HEK293 (cell line): Measurements from ENCODE around the gene SEPTIN5.

Experiments
- CTCF ChIA-PET: fragments of 350-600 bp; formaldehyde crosslinking; extraction: SDS; loops from one replicate; lab custom pipeline; 2021; ENCODE audit warnings: antibody characterized with exemption; lab: Yijun Ruan, JAX
- POLR2A ChIA-PET: fragments of 300-600 bp; formaldehyde crosslinking; extraction: SDS; loops from one replicate; lab custom pipeline; 2020; ENCODE audit warnings: antibody characterized with exemption, inconsistent platforms; lab: Yijun Ruan, JAX
- H3K27ac ChIP-seq: fragments of 200-500 bp; sonication (Bioruptor generic); 2 replicates; pipeline ENCODE4 v1.5.1; 2014; ENCODE audit warnings: low read depth, low read length, control low read depth, inconsistent platforms; ENCODE audit errors: extremely low read depth
- H3K36me3 ChIP-seq, 2 experiments: fragments of 200-500 bp in 1 of 2; sonication (Bioruptor generic) in 1 of 2; 1 replicate in 1 of 2; 2 replicates in 1 of 2; pipeline ENCODE4 v1.5.1; 2014 to 2017; ENCODE audit warnings: inconsistent platforms in 2 of 2, low read length in 2 of 2; ENCODE audit not compliant: control insufficient read depth in 2 of 2, insufficient read depth in 1 of 2
- H3K4me1 ChIP-seq: fragments of 200-500 bp; sonication (Bioruptor generic); 2 replicates; pipeline ENCODE4 v1.5.1; 2014; ENCODE audit warnings: mild to moderate bottlenecking, low read length, inconsistent platforms; ENCODE audit not compliant: control insufficient read depth, insufficient read depth
- H3K4me3 ChIP-seq: 2 replicates; pipeline ENCODE4 v1.5.1; 2011; ENCODE audit warnings: low read depth, mild to moderate bottlenecking, control low read depth, low read length, moderate library complexity
- H3K9me3 ChIP-seq: fragments of 200-500 bp; sonication (Bioruptor generic); 2 replicates; pipeline ENCODE4 v1.5.1; 2014; ENCODE audit warnings: low read depth, low read length, inconsistent platforms; ENCODE audit not compliant: control insufficient read depth, insufficient read depth
- HOXD13 ChIP-seq: sonication (generic); formaldehyde crosslinking; IDR thresholded peaks from 2 replicates; pipeline ENCODE4 v1.8.0; 2022; ENCODE audit warnings: missing genetic modification reagents, borderline replicate concordance
- KLF1 ChIP-seq: fragments of 450-650 bp; formaldehyde crosslinking; IDR thresholded peaks from 2 replicates; pipeline ENCODE4 v1.5.1; 2016; ENCODE audit warnings: missing biosample characterization, missing genetic modification characterization
- MZF1 ChIP-seq: fragments of 450-650 bp; formaldehyde crosslinking; IDR thresholded peaks from 2 replicates; pipeline ENCODE4 v1.5.1; 2017; ENCODE audit warnings: missing biosample characterization, missing genetic modification characterization, borderline replicate concordance
- SCRT1 ChIP-seq: fragments of 450-650 bp; formaldehyde crosslinking; IDR thresholded peaks from 2 replicates; pipeline ENCODE4 v1.5.1; 2016; ENCODE audit warnings: missing biosample characterization, missing genetic modification characterization, borderline replicate concordance
- SCRT2 ChIP-seq: fragments of 450-650 bp; formaldehyde crosslinking; IDR thresholded peaks from 2 replicates; pipeline ENCODE4 v1.5.1; 2016; ENCODE audit warnings: missing biosample characterization, missing genetic modification characterization
- TRIM28 ChIP-seq: IDR thresholded peaks from 2 replicates; pipeline ENCODE4 v1.6.1; 2011; ENCODE audit warnings: low read length, control low read depth, borderline replicate concordance
- ZIC2 ChIP-seq: fragments of 450-650 bp; formaldehyde crosslinking; IDR thresholded peaks from 2 replicates; pipeline ENCODE4 v1.5.1; 2016; ENCODE audit warnings: missing biosample characterization, missing genetic modification characterization
- ZNF311 ChIP-seq: fragments of 450-650 bp; formaldehyde crosslinking; IDR thresholded peaks from 2 replicates; pipeline ENCODE4 v1.5.1; 2017; ENCODE audit warnings: missing biosample characterization, missing genetic modification characterization, borderline replicate concordance
- ZNF423 ChIP-seq: fragments of 450-650 bp; formaldehyde crosslinking; IDR thresholded peaks from 2 replicates; pipeline ENCODE4 v1.5.1; 2016; ENCODE audit warnings: missing biosample characterization, missing genetic modification characterization
- ZNF521 ChIP-seq: fragments of 450-650 bp; formaldehyde crosslinking; IDR thresholded peaks from 2 replicates; pipeline ENCODE4 v1.5.1; 2017; ENCODE audit warnings: missing biosample characterization, mild to moderate bottlenecking, missing genetic modification characterization
- ZNF529 ChIP-seq: fragments of 450-650 bp; formaldehyde crosslinking; IDR thresholded peaks from 2 replicates; pipeline ENCODE4 v1.5.1; 2017; ENCODE audit warnings: missing genetic modification characterization, missing biosample characterization; ENCODE audit not compliant: insufficient replicate concordance
- ZNF561 ChIP-seq: fragments of 450-650 bp; IDR thresholded peaks from 2 replicates; pipeline ENCODE4 v1.5.1; 2018; ENCODE audit warnings: missing biosample characterization, missing genetic modification characterization, borderline replicate concordance
- ZNF571 ChIP-seq: fragments of 450-650 bp; formaldehyde crosslinking; IDR thresholded peaks from 2 replicates; pipeline ENCODE4 v1.5.0; 2017; ENCODE audit warnings: missing biosample characterization, missing genetic modification characterization
- ZNF585B ChIP-seq: fragments of 450-650 bp; formaldehyde crosslinking; IDR thresholded peaks from 2 replicates; pipeline ENCODE4 v1.5.1; 2016; ENCODE audit warnings: missing biosample characterization, missing genetic modification characterization
- ZNF776 ChIP-seq: fragments of 450-650 bp; formaldehyde crosslinking; IDR thresholded peaks from 2 replicates; pipeline ENCODE4 v1.5.0; 2017; ENCODE audit warnings: missing biosample characterization, missing genetic modification characterization, borderline replicate concordance
- TF ChIP-seq, protein P1 (sequence below): fragments of 450-650 bp; IDR thresholded peaks from 2 replicates; pipeline ENCODE4 v1.5.1; 2018; ENCODE audit warnings: missing biosample characterization, missing genetic modification characterization

The SEPTIN5 gene

DNA sequence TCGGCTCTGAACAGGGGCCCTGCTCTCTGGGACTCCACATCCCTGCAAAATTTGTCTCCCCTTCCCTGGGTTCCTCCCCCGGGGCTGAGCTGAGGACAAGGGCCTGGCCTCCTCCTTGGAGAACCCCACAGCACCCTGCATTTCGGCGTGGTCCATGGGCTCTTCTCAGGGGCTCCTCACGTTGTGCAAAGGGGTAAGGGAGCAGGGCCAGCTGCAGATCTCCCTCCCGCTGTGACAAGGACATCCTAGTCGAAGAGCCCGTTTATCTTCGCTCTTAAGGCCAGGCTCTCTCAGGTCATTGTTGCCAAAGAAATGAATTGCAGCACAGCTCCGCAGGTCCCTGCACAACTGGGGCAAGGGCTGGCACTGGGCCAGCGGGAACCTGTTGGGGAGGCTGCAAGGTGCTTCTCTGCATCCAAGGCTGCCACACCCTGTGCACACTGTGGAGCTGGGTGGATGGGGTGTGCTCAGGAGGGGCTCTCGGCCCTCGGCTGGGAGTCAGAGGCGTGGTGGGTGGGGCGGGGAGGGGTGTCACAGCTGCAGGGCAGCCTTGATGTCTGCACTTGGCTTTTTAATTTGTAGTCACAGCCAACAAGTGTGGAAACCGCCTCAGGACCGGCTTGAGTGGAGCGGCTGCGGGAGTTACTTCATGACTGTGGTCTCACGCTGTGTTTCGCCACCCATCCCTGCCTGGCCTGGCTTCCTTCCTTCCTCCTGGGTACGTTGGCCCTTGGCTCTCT is 26.6 kb upstream of the SEPTIN5 start:
- no peaks in the 10 kb centered on the region for H3K9me3 ChIP-seq
- no peaks in the 10 kb centered on the region for H3K4me1 ChIP-seq
- CTCF ChIA-PET: interaction anchor here (3.4 kb wide), 1 partner anchor 9 kb away, joined by 21 read pairs; no protein-coding TSS in a partner anchor
- no peaks in the 10 kb centered on the region for H3K36me3 ChIP-seq
- TF ChIP-seq SCRT2 (tag by site-specific recombination) (peak; percentile 92), ZIC2 (tag by site-specific recombination) (peak; percentile 56), ZNF529 (no peak), SCRT1 (tag by site-specific recombination) (peak; percentile 67; the same call in 1 of the 2 replicates), KLF1 (tag by site-specific recombination) (peak; percentile 99)
- TF ChIP-seq, all 188 proteins: peak for 4
- H3K4me3 ChIP-seq: no peak overlapping the region
- no peak overlapping the region for H3K27ac ChIP-seq
- POLR2A ChIA-PET: no interaction called here

DNA sequence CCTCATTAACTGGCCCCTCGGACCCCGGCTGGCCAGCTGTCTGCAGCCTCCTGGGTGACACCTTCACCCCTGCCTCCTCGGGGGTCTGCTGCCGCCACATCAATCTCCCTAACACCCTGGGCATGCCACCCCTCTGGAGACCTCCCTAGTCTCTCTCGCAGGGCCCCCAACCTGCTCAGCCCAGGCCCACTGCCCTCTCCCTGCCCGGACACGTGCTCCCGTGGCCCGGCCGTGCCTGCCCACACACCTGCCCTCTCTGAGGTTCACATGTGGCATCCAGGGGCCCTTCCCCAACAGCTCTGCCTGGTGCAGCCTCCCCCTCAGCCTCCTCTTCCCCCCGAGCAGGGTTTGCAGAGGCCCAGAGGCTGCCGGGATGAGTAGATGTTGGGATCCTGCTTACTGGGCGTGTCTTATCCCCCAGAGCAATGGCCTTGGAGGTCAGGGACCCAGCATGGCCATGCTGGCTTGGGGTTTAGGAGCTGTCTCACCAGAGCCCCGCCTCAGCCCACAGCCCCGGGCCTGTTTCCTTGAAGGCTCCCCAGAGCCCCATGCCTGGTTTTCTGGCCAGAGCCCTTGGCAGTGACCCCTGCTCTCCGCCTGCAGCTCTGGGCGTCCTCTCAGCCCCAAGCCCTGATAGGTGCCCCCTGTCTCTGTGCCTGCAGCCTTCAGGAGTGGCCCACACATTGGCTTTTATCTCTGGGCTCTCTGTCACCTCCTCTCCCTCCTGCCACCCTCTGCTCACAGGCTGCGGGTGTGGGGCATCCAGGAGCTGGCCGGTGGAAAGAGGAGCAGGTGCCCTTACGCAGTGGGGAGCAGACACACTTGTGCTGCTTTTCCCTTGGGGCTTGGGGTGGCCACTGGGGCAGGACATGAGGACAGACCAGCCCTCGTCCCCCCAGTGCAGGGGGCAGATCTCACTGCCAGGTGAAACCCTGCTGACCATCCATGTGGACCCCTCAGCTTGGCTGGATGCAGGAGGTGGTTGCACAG is 25.7 kb upstream of the SEPTIN5 start:
- ChIA-PET CTCF (interaction anchor here (0.8 to 3.4 kb wide), 4 partner anchors 8 to 401 kb away, joined by 4 to 21 read pairs (median 6); no protein-coding TSS in a partner anchor), POLR2A (interaction anchor here (0.7 to 1.0 kb wide), 2 partner anchors 10 to 397 kb away, joined by 3 read pairs; partner anchors contain the start of gene CLTCL1)
- H3K4me1 ChIP-seq: no peaks in the 10 kb centered on the region
- no peaks in the 10 kb centered on the region for H3K9me3 ChIP-seq
- no peak overlapping the region for H3K27ac ChIP-seq
- no peaks in the 10 kb centered on the region for H3K36me3 ChIP-seq
- TF ChIP-seq ZNF561 (tag by site-specific recombination): no peak
- TF ChIP-seq MZF1: no peak
- TF ChIP-seq ZNF311 (tag by site-specific recombination): no peak
- H3K4me3 ChIP-seq: no peak overlapping the region

DNA sequence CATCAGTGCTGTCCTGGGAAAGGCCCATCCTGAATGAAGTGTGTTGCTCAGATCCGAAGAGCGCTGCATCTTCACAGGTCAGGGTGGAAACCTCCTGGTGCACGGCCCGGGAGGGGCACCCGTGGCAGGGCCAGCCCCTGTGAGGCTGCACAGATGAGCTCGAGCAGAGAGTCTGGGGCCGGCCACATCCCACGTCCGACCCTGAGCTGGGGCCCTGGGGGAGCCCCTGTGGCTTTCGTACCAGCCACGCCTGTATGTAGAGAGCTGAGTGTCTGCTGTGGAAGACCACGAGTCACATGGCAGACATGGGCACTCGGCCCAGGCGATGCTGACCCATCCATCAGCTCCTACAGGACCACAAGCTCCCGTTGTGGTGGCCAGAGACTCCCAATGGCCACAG is 24.9 kb upstream of the SEPTIN5 start:
- CTCF ChIA-PET: interaction anchor here (0.6 to 3.4 kb wide), 8 partner anchors 8 to 402 kb away, joined by 4 to 21 read pairs (median 5); no protein-coding TSS in a partner anchor
- Histone ChIP-seq H3K9me3 (no peaks in the 10 kb centered on the region), H3K36me3 (no peaks in the 10 kb centered on the region), H3K4me3 (no peak overlapping the region), H3K4me1 (no peaks in the 10 kb centered on the region), H3K27ac (no peak overlapping the region)
- TF ChIP-seq ZNF776 (tag by site-specific recombination): no peak
- no peak for TF ChIP-seq TRIM28
- no peak for TF ChIP-seq HOXD13 (CRISPR knock-in tag)
- TF ChIP-seq ZNF585B (tag by site-specific recombination): no peak
- TF ChIP-seq ZNF571 (tag by site-specific recombination): no peak
- TF ChIP-seq ZNF521: no peak
- TF ChIP-seq, protein P1, sequence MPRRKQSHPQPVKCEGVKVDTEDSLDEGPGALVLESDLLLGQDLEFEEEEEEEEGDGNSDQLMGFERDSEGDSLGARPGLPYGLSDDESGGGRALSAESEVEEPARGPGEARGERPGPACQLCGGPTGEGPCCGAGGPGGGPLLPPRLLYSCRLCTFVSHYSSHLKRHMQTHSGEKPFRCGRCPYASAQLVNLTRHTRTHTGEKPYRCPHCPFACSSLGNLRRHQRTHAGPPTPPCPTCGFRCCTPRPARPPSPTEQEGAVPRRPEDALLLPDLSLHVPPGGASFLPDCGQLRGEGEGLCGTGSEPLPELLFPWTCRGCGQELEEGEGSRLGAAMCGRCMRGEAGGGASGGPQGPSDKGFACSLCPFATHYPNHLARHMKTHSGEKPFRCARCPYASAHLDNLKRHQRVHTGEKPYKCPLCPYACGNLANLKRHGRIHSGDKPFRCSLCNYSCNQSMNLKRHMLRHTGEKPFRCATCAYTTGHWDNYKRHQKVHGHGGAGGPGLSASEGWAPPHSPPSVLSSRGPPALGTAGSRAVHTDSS (tag by site-specific recombination): no peak
- TF ChIP-seq ZNF423 (tag by site-specific recombination): no peak
- no peak for TF ChIP-seq SCRT1 (tag by site-specific recombination)
- POLR2A ChIA-PET: interaction anchor here (0.7 to 1.0 kb wide), 3 partner anchors 11 to 398 kb away, joined by 3 read pairs; partner anchors contain the start of gene CLTCL1
